Activated gamma-delta T cell treated with Interleukin-2 at 50 U/mL for 16 hours (primary cell): Measurements from ENCODE around the gene BMERB1.
"Not testable (repeated sequence)": the region's sequence is repeated elsewhere in the genome, so short reads cannot be mapped to it uniquely, and the experiment has no call there.

ENCODE experiments used
- DNase-seq: peaks from one replicate; pipeline ENCODE4 v3.0.0-alpha.2; 2020

Gene BMERB1

GRCh38 chr16:15529673-15530072, 95.3 kb downstream of the BMERB1 start:
- no peak for DNase-seq

- no peak for DNase-seq
Observed at GRCh38 chr16:15530085-15530484, 95.7 kb downstream of the BMERB1 start.

- DNase-seq: no peak
Observed at GRCh38 chr16:15532825-15533224, 98.4 kb downstream of the BMERB1 start.

GRCh38 chr16:15533386-15533785, 99.0 kb downstream of the BMERB1 start:
- DNase-seq: no peak

DNA sequence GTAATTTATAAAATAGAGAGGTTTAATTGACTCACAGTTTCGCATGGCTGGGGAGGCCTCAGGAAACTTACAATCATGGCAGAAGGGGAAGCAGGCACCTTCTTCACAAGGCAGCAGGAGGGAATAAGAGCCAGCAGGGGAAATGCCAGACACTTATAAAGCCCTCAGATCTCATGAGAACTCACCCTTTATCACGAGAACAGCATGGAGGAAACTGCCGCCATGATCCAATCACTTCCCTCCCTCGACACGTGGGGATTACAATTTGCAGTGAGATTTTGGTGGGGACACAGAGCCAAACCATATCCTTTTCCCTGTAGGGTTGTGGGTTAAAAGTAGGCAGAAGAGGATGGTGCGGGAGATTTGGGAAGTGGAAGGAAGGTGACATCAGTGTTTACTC, 101.4 kb downstream of the BMERB1 start:
- DNase-seq: no peak

DNA sequence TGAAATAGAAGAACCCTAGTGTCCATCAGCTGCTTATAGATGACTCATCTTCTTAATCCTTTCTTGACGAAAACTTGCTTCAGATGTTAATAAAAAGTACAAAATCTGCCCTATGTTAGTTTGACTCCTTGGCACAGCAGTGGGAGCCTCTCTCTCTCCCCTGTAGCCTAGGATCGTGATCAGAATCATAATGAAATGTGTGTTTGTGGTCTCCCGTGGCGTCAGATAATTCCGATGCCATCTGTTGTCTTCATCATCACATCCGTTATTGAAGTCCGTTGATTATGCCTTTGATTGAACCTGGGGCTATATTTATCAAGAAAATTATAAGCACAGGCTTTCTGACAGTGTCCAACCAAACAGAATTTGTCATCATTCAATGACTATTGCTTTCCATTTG, 102.5 kb downstream of the BMERB1 start:
- no peak for DNase-seq

- DNase-seq: no peak
Observed at GRCh38 chr16:15538507-15538906, 104.1 kb downstream of the BMERB1 start.

GRCh38 chr16:15539197-15539596, 104.8 kb downstream of the BMERB1 start:
- no peak for DNase-seq

- no peak for DNase-seq
Observed at GRCh38 chr16:15542261-15542660, 107.9 kb downstream of the BMERB1 start.

DNA sequence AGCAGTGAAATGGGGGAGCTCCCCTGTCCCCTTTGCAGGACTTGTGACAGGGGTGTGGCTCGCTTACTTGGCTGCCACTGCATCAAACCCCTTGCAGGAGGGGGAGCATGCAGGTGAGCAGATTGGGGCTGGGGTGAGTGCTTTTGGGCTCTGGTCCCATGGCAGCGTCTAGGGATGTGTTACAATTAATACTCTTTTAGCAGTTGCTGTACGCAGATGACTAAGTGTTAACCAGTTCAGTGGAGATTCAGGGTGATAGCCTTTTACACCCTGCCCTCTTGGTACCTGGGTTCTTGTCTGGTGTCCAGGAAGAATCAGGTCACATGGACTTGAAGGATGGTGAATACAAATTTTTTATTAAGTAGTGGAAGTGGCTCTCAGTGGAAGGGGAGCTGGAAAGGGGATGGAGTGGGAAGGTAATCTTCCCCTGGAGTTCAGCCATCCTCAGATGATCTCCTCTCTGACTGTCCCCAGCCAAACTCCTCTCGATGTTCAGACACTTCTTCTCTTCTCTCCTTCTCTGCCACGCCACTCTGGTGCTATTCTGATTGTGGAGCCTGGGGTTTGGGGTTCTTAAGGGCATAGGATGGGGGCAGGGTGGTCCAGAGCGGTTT, 108.5 kb downstream of the BMERB1 start:
- no peak for DNase-seq

- DNase-seq: no peak
Observed at GRCh38 chr16:15544405-15544804, 110.0 kb downstream of the BMERB1 start.

GRCh38 chr16:15545544-15545943, 111.2 kb downstream of the BMERB1 start:
- DNase-seq: no peak

- not testable (repeated sequence) for DNase-seq
Observed at GRCh38 chr16:15547072-15547767, 112.8 kb downstream of the BMERB1 start.

- DNase-seq: no peak
Observed at GRCh38 chr16:15547768-15548096, 113.3 kb downstream of the BMERB1 start.

DNA sequence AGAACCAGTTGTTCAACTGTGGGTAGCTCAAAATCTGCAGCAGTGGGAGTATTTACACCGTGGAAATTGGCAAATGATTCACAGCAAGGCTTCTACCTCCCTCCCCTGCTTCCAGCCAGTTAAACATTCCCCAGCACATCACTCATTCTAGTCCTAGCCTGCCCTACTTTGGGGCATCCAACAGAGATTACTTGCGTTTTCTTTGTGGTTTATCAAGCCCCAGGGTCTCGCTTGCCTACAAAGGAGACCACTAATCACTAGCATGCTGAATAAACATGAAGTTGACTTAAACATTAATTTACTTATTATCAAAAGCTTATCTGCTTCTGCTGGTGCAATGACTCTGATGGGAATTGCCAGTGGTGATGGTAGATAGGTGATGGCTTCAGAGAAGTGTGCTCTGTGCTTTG, 114.1 kb downstream of the BMERB1 start:
- no peak for DNase-seq

- no peak for DNase-seq
Observed at GRCh38 chr16:15552507-15552906, 118.1 kb downstream of the BMERB1 start.

DNA sequence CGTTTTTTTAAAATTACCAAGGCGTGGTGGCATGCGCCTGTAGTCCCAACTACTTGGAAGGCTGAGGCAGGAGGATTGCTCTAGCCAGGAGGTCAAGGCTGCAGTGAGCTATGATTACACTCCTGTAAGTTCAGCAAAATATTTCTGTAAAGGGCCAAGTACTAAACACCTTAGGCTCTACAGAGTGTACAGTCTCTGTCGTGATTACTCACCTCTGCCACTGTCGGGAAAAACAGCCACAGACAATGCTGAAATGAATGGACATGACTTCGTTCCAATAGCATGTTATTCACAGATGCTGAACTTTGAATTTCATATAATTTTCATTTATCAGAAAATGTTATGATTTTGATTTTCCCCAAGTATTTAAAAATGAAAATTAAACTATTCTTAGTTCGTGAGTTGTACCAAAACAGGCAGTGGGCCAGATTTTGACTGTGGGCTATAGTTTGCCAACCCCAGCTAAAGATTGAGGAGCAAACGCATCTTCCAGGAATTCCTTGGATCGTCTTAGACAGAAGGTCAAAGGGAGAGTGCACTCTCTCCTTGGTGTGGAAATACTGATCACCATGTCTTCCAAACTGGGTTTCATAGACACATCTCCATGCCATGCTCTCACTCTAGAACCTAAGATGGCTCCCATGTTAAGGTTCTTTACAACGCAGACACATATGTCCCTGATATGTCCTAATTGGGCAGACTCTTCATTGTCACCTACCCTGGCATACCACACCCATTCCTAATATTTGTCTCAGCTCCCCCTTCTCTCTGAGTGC, 119.1 kb downstream of the BMERB1 start:
- no peak for DNase-seq

- no peak for DNase-seq
Observed at GRCh38 chr16:15556130-15556529, 121.7 kb downstream of the BMERB1 start.

GRCh38 chr16:15557258-15557657, 122.9 kb downstream of the BMERB1 start:
- no peak for DNase-seq

DNA sequence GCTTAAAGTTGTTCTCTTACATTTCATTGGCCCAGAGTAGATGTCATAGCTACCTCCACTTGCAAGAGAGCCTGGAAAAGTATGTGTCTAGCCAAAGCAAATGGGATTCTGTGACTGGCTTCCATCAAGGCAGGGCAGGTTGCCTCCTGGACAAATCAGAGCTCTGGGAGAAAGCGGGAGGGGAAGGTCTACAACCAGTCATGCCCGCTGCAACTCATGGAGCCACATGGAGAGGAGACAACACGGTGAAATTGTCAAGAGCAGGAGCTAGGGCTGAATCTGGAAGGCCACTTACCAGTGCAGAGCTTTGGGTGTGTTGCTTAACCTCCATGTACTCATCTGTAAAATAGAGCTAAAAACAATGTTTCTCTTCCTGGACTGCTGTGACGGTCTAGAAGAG, 124.8 kb downstream of the BMERB1 start:
- no peak for DNase-seq

GRCh38 chr16:15564604-15565339, 130.4 kb downstream of the BMERB1 start:
- no peak for DNase-seq

DNA sequence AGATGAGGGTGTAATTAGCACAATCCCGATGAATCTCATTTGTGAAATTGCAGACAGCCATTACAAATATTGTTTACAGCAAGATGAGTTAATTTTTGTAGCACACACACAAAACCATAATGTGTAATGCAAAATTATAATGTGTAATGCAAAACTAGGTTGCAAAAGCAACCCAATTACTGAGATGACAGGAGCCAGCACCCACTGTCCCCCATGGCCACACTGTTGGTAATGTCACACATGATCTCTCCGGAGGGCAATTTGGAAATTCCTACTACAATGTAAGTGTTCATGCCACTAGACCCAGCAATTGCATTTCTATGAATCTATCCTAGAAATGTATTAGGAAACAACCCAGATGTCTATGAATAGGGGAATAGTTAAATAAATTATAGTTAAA, 131.7 kb downstream of the BMERB1 start:
- no peak for DNase-seq

DNA sequence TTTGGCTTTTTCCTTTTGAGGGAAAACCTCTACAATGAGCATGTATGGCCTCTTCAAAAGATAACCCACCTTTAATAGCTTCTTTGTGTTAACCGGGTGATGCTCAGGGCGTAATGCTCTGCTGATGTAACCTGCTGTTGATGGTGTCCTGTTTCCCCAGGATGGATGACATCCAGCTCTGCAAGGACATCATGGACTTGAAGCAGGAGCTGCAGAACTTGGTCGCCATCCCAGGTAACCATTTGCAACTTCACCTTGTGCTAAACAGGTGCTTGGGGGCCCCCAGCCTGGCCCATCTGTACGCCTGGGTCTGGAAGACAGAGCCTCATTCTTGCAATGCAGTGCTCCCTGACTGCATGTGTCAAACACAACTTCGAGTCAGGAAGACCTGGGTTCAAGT, 133.4 kb downstream of the BMERB1 start:
- DNase-seq: no peak

- not testable (repeated sequence) for DNase-seq
Observed at GRCh38 chr16:15570666-15571065, 136.3 kb downstream of the BMERB1 start.
